Measurements from ENCODE around the gene LAMTOR3. TPM values are rescaled to one million over a fixed set of nuclear protein-coding genes. Genes with fewer than 3 reads are reported as not detected.

Gene LAMTOR3
- 10 to 100 TPM; 51.2 to 70.9 TPM for total RNA-seq
- long read RNA-seq, full-length matches to known transcripts: 52 of 56 reads
- long read RNA-seq, partial matches to known transcripts: 2 of 56 reads
- long read RNA-seq, other reads (novel, unspliced or antisense): 2 of 56 reads

GRCh38 chr4:99894161-99894997, at the start of gene LAMTOR3:
LAMTOR3 (minus strand) TSS chr4:99894427; CDS start chr4:99893963, 464 bp downstream.
- intact Hi-C loops (cut with DNase I, micrococcal nuclease): loop anchor here in 1 of 2 donors (5.0 kb wide), 1 partner anchor 53 kb away; the partner anchor contains the start of gene DNAJB14
- peak; percentile 99 for ATAC-seq

GRCh38 chr4:99938243-99938753, 44.1 kb upstream of the LAMTOR3 start:
- no peak for ATAC-seq
- intact Hi-C loops (cut with DNase I, micrococcal nuclease): no loop called here

More at GRCh38 chr4:99894161-99894997, at the start of gene LAMTOR3:
- DNase-seq: peak; percentile 90 to 95

GRCh38 chr4:99934891-99935290, 40.7 kb upstream of the LAMTOR3 start:
- intact Hi-C loops (cut with DNase I, micrococcal nuclease): no loop called here

More at GRCh38 chr4:99938243-99938753, 44.1 kb upstream of the LAMTOR3 start:
- no peak for DNase-seq

GRCh38 chr4:99927566-99927965, 33.3 kb upstream of the LAMTOR3 start:
- ATAC-seq (no peak), DNase-seq (no peak)
- intact Hi-C loops (cut with DNase I, micrococcal nuclease): no loop called here

More at GRCh38 chr4:99934891-99935290, 40.7 kb upstream of the LAMTOR3 start:
- DNase-seq: no peak
- ATAC-seq: no peak

- intact Hi-C loops (cut with DNase I, micrococcal nuclease): no loop called here
- ATAC-seq (no peak), DNase-seq (no peak)
These were observed 26.9 kb upstream of the LAMTOR3 start for GRCh38 chr4:99921174-99921573.

- intact Hi-C loops (cut with DNase I, micrococcal nuclease): no loop called here
- DNase-seq (peak; percentile 40 to 76), ATAC-seq (peak; percentile 99)
These were observed 24.4 kb upstream of the LAMTOR3 start for GRCh38 chr4:99918656-99919055.

- intact Hi-C loops (cut with DNase I, micrococcal nuclease): no loop called here
- ATAC-seq (no peak), DNase-seq (no peak)
These were observed 23.3 kb upstream of the LAMTOR3 start for GRCh38 chr4:99917575-99917974.

GRCh38 chr4:99915449-99915848, 21.2 kb upstream of the LAMTOR3 start:
- intact Hi-C loops (cut with DNase I, micrococcal nuclease): no loop called here
- DNase-seq: no peak
- ATAC-seq: no peak

GRCh38 chr4:99894998-99895397, 771 bp upstream of the LAMTOR3 start:
- intact Hi-C loops (cut with DNase I, micrococcal nuclease): loop anchor here in 1 of 2 donors (5.0 kb wide), 1 partner anchor 52 kb away; the partner anchor contains the start of gene DNAJB14
- ATAC-seq (no peak), DNase-seq (peak in 1 of 2 donors; percentile 13)

- intact Hi-C loops (cut with DNase I, micrococcal nuclease): loop anchor here in 1 of 2 donors (5.0 kb wide), 1 partner anchor 54 kb away; the partner anchor contains the start of gene DNAJB14
- peak; percentile 41 for ATAC-seq
These were observed 427 bp downstream of the LAMTOR3 start for GRCh38 chr4:99893839-99894160.

GRCh38 chr4:99893029-99893428, 1.2 kb downstream of the LAMTOR3 start:
- DNase-seq: no peak
- intact Hi-C loops (cut with DNase I, micrococcal nuclease): loop anchor here in 1 of 2 donors (5.0 kb wide), 1 partner anchor 54 kb away; the partner anchor contains the start of gene DNAJB14
- ATAC-seq: no peak

More at GRCh38 chr4:99893839-99894160, 427 bp downstream of the LAMTOR3 start:
- DNase-seq: no peak

- intact Hi-C loops (cut with DNase I, micrococcal nuclease): loop anchor here in 1 of 2 donors (5.0 kb wide), 1 partner anchor 56 kb away; the partner anchor contains the start of gene DNAJB14
- no peak for ATAC-seq
- no peak for DNase-seq
These were observed 2.9 kb downstream of the LAMTOR3 start for GRCh38 chr4:99891351-99891750.

- intact Hi-C loops (cut with DNase I, micrococcal nuclease): loop anchor here in 1 of 2 donors (5.0 kb wide), 1 partner anchor 326 kb away; the partner anchor contains the start of gene TRMT10A
- ATAC-seq (no peak), DNase-seq (no peak)
These were observed 6.4 kb downstream of the LAMTOR3 start for GRCh38 chr4:99887837-99888236.

GRCh38 chr4:99886146-99886545, 8.1 kb downstream of the LAMTOR3 start:
- intact Hi-C loops (cut with DNase I, micrococcal nuclease): loop anchor here in 1 of 2 donors (5.0 kb wide), 1 partner anchor 324 kb away; the partner anchor contains the start of gene TRMT10A
- DNase-seq (no peak), ATAC-seq (no peak)

- ATAC-seq (no peak), DNase-seq (no peak)
- intact Hi-C loops (cut with DNase I, micrococcal nuclease): loop anchor here in 1 of 2 donors (5.0 kb wide), 1 partner anchor 323 kb away; the partner anchor contains the start of gene TRMT10A
These were observed 8.5 kb downstream of the LAMTOR3 start for GRCh38 chr4:99885687-99886086.

GRCh38 chr4:99885063-99885664, 9.1 kb downstream of the LAMTOR3 start:
- no peak for DNase-seq
- intact Hi-C loops (cut with DNase I, micrococcal nuclease): loop anchor here in 1 of 2 donors (5.0 kb wide), 1 partner anchor 323 kb away; the partner anchor contains the start of gene TRMT10A

GRCh38 chr4:99879458-99879857, 14.8 kb downstream of the LAMTOR3 start:
- DNase-seq: no peak
- intact Hi-C loops (cut with DNase I, micrococcal nuclease): no loop called here
- ATAC-seq: no peak

More at GRCh38 chr4:99885063-99885664, 9.1 kb downstream of the LAMTOR3 start:
- ATAC-seq: no peak

- ATAC-seq (no peak), DNase-seq (no peak)
- intact Hi-C loops (cut with DNase I, micrococcal nuclease): no loop called here
These were observed 15.6 kb downstream of the LAMTOR3 start for GRCh38 chr4:99878604-99879003.

- intact Hi-C loops (cut with DNase I, micrococcal nuclease): no loop called here
- ATAC-seq: no peak
- DNase-seq: no peak
These were observed 17.3 kb downstream of the LAMTOR3 start for GRCh38 chr4:99876946-99877345.
